HG02610 (cell line): ENCODE data around the gene LPAR6.
A peak's percentile ranks its signal among the peaks of the same experiment; 100 is the strongest.
"Not testable (repeated sequence)": the region's sequence is repeated elsewhere in the genome, so short reads cannot be mapped to it uniquely, and the experiment has no call there.

Source experiments
- ATAC-seq: cut with Tn5 transposase; IDR thresholded peaks from one replicate; pipeline ENCODE4 v1.9.1; 2021; ENCODE audit warnings: mild to moderate bottlenecking, moderate library complexity; ENCODE audit not compliant: unreplicated experiment

The LPAR6 gene, protein sequence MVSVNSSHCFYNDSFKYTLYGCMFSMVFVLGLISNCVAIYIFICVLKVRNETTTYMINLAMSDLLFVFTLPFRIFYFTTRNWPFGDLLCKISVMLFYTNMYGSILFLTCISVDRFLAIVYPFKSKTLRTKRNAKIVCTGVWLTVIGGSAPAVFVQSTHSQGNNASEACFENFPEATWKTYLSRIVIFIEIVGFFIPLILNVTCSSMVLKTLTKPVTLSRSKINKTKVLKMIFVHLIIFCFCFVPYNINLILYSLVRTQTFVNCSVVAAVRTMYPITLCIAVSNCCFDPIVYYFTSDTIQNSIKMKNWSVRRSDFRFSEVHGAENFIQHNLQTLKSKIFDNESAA

DNA sequence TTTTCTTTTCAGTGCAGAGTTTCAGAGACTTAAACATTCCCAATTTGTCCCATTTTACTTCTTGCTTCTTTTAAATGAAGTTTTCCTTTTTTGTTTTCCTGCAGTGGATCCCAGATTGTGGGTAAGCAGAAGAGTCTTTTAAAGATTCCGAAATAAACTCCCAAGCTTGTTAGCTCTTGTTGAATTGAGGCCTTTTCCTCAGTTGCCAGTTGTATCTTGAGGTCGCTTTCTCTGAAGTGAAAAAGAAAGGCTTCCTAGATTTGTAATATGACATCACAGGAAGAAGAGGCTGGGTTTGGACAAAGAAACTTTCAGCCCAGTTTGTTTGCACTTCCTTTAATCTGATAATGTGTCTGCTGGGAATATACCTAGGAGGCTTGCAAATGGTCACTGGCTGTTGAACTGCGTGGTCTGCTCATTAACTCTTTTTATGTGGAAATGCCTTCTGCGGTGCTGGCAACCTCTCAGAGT is at the start of gene LPAR6:
LPAR6 (minus strand) TSS at position 233 of the 471 bp plus-strand sequence. CDS start 690 bp downstream, outside the sequence.
- no peak for ATAC-seq

DNA sequence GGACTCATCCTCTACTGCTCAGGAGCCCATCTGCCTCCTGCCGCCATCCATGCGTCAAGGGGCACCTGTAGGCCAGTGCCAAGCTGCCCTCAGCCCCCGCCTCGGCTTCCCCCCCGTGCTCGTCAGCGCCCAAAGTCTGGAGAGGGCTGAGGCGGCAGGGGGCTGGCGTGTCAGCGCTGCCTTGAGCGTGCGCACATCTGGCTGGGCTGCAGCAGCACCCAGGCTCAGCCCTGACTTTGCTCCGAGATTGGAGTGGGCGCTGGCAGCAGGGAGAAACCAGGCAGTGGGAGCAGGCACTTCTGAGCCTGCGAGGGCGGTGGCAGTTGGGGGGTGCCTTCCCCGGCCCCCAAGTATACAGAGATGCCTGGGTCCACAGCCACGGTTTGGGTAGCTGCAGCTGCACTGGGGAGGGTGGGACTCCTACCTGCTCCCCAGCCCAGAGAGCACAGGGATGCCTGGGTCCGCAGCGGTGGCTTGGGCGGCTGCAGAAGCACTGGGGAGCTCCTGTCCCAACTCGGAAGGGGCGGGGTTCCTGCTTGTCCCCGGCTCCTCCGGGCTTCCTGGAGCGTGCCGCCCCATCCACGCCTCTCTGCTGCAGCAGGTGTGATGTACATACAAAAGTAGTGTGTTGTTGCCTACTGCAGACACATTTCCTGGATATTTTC is 44.8 kb upstream of the LPAR6 start:
- no peak for ATAC-seq

DNA sequence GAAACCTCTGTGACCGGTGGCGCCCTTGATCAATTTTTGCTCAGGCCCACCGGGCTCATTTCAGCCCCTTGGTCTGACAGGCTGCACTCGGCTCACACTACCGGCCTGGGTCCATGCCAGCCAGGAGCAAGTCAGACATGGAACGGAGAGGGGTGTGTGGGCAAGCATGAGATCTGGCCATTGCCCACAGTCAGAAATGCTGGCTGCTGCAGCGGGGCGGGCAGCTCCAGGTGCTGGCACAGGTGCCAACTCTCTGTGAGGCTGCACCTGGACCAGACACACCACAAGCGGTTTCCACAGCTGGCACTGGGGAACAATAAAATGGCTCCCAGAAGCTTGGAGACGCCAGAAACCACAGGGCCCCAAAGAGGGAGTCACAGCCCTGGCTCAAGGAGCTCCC is 43.6 kb upstream of the LPAR6 start:
- no peak for ATAC-seq

DNA sequence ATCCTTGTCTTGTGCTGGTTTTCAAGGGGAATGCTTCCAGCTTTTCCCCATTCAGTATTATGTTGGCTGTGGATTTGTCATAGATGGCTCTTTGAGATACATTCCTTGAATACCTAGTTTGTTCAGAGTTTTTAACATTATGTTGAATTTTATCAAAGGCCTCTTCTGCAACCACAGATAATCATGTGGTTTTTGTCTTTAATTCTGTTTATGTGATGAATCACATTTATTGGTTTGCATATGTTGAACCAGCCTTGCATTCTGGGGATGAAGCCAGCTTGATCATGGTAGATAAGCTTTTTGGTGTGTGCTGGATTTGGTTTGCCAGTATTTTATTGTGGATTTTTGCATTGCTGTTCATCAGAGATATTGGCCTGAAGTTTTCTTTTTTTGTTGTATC is 38.3 kb upstream of the LPAR6 start:
- not testable (repeated sequence) for ATAC-seq

DNA sequence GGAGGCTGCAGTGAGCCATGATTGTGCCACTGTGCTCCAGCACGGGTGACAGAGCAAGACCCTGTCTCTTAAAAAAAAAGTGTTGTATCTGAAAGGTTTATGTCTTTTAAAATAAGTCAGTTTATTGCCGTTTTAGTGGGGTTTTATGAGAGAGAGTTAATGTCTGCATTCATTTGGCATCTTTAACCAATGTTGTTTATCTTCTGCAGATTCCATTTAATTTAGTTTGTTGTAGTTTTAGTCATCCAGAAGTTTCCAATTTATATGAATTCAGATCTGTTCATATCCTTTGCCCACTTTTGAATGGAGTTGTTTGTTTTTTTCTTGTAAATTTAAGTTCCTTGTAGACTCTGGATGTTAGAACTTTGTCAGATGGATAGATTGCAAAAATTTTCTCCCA is 36.7 kb upstream of the LPAR6 start:
- ATAC-seq = no peak

DNA sequence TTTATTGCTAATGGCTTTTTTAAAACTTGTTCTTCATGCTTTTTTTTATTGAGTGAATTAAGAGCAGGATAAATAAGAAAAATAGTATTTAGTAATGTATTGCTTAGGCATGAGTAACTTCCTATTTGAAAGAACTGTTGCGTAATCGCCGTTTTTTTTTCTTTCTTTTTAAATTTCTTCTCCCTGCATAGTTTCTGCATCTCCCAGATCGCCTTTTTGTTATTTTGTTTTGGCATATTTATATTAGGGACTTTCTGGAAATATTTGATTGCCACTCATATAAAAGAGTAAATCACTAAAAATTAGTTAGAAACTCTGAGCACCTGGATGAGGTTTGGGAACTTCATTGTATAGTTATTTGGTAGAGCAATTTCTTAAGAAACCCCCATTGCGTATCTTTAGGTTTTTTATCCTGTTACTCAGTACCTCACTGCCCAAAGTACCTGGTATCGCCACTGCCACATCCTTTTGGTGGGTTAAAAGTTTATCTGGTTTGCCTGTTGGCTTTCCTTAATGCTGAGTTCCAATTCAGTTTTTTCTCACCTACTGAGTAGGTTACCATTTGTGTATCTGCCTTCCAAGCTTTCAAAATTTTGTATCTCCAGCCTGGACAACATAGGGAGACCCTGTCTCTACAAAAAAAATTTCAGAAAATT is 36.2 kb upstream of the LPAR6 start:
- ATAC-seq = no peak

DNA sequence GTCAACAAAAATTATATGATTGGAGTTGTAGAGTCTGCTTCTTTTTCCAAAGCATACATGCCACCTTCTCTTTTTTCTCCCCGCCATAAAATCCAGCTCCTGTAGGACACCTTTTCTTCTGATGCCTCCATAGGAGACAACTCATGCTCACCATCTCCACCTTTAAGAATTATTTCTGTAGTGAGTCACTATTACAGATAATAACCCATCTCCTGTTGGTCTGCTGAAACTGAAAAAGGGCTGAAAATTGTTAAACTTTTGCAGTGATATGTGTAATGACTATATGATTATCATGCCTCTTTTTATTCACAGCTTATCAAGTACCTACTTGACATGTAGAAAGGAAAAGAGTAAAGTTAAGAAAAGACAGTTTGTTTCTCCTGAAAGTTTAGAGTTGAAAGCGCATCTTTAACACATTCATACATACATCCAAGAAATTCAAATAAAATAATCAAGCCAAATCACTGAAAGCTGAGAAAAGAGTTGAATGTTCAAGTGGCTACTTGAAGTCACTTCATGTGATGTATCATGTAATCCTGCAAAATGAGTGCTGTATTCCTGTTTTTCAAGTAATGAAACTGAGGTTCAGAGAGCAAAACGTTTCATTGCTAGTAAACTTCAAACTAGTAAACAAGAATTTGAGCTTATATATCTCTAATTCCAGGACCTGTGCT is 35.5 kb upstream of the LPAR6 start:
- peak; percentile 41 for ATAC-seq

DNA sequence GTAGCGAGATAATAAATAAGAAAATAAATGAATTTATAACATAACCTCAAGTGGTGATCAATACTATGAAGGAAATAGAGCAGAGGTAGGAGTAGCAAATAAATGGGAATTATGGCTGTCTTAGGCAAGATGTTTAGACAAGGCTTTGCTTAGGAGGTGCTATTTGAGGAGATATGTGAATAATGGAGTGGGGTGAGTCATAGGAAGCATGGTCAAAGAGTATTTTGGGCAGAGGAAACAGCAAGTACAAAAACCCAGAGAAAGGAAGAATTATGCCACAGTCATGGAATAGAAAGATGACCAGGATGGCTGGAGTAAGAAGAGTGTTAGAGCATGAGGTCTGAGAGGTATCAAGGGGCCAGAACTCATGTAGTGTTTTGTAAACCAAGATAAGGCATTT is 33.6 kb upstream of the LPAR6 start:
- ATAC-seq = no peak

DNA sequence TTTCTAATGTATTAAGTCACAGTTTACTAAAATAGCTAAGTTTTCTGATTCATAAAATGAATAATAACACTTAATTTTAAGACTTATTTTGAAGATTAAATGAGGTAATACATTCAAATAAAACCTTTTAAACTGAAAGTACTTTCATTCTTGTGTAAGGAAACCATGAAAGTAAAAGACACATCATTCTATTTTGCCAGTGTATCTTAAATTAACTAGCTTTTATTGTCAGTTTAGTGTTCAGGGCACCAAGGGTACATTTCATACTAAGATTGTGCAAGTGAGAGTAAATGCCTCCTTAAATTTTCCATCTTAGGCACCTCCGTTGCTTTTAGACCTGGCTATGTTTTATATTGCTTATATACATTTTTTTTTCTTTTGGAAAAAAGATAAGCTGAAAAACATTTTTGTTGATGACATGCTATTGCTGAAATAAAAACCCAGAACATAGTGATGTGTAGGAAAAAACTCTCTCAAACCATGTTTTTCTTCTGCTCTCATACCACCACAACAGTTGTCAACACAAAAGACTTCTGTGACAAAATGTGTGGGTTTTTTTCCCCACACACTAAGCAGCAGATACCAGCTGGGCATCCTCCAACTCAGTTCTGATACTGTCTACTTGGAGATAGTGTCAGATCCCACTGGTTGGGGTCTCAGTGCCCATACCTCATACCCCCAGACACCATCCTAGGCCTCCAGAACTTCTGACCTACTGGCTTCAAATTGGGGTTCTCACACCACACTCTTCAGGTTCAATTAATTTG is 30.7 kb upstream of the LPAR6 start:
- ATAC-seq = no peak

DNA sequence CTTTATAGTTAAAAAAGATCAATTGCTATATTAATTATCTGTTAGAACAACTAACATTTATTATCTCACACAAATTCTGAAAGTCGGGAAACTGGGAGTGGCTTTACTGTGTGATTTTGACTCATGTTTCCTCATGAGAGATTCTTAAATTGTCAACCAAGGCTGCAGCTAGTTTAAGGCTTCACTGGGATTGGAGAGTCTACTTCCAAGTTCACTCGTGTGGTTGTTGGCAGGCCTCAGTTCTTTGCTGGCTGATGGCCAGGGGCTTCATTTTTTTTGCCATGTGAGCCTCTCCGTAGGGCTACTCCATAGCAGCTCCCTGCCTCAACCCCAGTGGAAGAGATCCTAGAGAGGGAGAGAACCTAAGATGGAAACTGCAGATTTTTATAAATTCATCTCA is 24.5 kb upstream of the LPAR6 start:
- no peak for ATAC-seq

DNA sequence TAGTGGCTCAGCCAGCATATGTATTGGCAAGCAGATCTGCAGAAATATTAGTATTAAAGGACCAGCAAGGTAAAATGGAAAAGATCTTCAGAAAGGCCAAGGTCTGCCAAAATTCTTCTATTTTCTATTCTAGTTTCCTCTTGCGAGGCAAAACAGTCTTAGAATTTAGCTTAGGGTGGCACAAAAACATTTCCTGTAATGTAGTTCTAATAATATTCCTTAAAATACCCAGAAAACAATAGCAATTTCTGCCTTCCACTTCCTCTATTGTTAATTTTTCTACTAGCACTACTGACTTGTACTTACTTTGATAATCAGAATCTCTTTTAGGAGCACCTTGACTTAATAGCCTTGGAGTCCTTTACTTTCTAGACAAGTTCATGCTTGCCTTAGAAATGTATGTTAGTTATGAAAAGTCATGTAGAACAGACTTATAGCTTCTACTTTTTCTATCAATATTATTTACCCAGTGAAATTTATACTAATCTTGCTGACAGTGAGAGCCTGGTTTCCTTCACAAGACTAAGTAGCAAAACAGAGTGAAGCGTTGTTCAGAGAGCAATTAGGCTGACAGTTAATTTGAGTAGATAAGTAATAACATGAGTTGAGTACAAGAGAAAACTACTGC is 23.9 kb upstream of the LPAR6 start:
- no peak for ATAC-seq

DNA sequence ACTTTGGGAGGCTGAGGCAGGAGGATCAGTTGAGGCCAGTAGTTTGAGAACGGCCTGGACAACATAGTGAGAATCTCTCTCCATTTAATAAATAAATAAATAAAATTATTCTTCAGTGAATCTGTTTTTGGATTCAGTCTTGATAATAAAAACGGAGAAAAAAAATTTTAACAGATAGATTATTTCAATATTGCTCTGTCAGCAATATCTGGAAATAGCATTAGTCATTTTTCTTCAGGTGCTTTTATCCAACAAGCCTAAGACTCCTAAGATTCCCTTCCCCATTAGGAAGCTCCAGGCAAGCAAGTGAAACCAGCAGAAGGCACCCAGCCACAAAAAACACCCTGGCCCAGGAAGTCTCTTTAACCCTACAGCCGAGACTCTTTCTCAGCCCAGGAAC is 21.3 kb upstream of the LPAR6 start:
- no peak for ATAC-seq

DNA sequence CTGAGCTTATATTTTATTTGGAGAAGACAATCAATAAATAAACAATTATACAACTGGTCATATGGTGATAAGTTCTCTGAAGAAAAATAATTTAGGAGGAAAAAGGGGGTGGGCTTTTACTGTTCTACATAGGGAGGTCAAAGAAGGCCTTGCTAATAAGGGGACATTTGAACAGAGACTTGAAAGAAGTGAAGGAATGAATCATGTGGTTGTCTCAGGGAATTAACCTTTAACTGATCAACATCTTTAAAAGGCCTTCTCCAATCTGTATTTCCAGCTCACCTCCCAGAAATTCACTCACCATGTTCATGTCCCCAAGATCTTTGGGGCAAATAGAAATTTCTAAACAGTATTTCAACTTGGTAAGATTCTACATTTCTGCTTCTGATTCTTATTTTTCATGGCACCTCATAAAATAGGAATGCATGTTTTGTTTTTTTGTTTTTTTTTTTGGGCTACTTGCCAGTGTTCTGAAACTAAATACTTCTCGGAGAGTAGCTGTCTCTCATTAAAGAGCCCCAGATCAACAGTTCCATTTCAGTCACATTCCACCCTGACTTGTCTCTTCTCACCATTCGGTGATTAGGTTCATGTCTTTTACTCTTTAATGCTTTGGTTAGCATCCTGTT is 19.2 kb upstream of the LPAR6 start:
- peak; percentile 70 for ATAC-seq

DNA sequence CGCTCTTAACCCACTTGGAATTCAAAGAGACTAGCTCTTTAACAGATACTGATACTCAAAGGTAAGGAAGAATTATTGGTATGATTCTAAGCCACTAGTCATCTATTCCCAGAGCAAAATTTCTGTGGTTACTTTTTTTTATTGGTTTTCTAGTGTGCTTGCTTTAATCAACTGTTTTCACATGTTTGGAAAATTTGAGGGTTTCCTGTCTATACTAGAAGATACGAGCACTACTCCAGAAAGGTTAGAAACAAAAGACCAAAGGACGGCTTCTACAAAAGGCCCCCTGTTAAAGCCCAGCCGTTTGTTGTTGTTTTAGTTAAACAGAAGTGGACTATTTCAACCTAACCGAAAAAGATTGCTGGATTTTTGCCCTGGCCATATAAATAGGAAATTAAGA is 18.5 kb upstream of the LPAR6 start:
- ATAC-seq = no peak

DNA sequence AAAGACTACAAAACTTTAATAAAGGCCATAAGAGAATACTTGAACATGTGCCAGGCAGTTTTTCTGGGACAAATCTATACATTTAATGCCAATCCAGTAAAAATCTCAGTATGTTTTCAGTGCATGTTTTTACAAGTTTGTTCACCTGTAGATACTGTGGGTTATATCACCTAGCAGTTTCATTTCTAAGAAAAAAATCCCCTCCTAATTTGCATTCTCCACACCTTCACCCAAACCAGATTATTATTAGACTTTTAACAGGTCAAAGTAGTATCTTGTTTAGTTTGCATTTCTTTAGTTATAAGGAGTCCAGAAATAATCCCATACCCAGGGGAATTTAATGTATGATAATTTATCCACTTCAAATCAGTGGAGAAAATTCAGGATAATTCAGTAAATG is 17.0 kb upstream of the LPAR6 start:
- ATAC-seq = peak; percentile 77

DNA sequence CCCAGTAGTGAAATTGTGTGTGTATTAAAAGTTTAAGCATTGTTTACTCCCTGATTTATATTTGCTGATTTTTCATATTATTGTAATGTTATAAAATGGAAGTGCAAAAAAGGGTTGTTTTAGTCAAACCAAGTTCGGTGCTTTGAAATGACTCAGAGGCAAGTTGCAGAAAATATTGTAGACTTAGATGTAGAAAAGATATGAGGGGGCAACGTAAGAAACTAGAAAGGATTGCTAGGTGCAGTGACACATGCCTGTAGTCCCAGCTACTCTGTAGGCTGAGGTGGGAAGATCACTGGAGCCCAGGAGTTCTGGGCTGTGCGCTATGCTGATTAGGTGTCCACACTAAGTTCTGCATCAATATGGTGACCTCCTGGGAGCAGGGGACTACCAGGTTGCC is 16.1 kb upstream of the LPAR6 start:
- no peak for ATAC-seq

DNA sequence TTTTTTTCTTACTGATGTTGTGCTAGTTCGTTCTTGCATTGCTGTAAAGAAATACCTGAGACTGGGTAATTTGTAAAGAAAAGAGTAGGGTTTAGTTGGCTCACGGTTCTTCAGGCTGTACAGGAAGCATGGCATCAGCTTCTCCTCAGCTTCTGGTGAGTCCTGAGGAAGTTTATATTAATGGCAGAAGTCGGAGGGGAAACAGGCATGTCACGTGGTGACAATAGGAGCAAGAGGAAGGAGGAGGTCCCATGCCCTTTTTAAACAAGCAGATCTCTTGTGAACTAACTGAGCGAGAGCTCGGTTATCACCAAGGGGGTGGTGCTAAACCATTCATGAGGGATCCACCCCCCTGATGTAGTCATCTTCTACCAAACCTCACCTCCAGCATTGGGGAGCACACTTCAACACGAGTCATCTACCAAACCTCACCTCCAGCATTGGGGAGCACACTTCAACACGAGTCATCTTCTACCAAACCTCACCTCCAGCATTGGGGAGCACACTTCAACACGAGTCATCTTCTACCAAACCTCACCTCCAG is 13.9 kb upstream of the LPAR6 start:
- not testable (repeated sequence) for ATAC-seq

DNA sequence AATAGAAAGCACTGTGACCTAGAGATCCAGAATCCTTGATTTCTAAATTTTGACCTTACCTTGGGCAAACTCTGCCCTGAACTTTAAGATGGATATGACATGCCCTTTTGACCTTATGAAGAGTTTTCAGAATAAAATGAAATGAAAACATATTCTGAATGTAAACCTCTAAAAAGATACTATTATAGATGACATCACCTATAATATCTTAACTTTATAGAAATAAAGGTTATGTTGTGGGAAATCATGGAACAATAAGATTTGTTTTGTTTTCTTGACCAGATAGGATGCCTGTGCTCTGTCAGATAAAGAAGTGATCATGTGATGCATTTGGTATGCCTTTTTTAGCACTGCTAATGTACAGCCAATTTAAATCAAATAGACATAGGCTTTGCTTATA is 13.1 kb upstream of the LPAR6 start:
- ATAC-seq = no peak

DNA sequence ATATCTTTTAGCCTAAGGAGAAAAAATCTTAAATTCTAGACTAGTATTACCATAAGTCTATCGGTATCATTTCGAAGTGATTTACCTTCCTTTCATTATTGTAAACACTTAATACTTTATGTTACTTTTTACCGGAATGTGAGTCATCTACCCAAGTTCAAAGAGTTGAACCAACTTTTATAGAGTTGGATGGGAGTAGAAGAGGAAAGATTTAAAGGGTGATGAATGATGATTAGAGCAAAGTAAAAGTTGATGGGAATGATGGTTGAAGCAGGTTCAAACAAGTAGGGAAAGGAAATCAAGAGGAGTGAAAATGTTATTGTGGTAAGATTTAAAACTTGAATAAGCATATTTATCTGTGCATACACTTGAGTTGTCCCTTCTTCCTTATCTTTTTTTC is 11.3 kb upstream of the LPAR6 start:
- no peak for ATAC-seq
